BJ (cell line): Measurements from ENCODE around the gene POM121. TPM values are rescaled to one million over a fixed set of nuclear protein-coding genes. Genes with fewer than 3 reads are reported as not detected.
"Not testable (repeated sequence)": the region's sequence is repeated elsewhere in the genome, so short reads cannot be mapped to it uniquely, and the experiment has no call there.

Source experiments
- CTCF ChIA-PET: fragments of 350-600 bp; formaldehyde crosslinking; extraction: SDS; loops from one replicate; lab custom pipeline; 2021; ENCODE audit warnings: antibody characterized with exemption, inconsistent platforms; lab: Yijun Ruan, JAX
- POLR2A ChIA-PET: fragments of 300-600 bp; sonication (Branson Sonifier 250); formaldehyde crosslinking; extraction: SDS; loops from one replicate; lab custom pipeline; 2021; ENCODE audit warnings: antibody characterized with exemption; lab: Charles Lee
- DNase-seq: peaks from one replicate; pipeline ENCODE4 v3.0.0-alpha.2; 2011; ENCODE audit warnings: low read depth
- H3K27me3 ChIP-seq: 2 replicates; pipeline ENCODE4 v1.6.0; 2011; ENCODE audit warnings: low read length; ENCODE audit not compliant: control insufficient read depth, insufficient read depth
- H3K36me3 ChIP-seq: 2 replicates; pipeline ENCODE4 v1.5.1; 2011; ENCODE audit warnings: low read length; ENCODE audit not compliant: control insufficient read depth, insufficient read depth
- H3K4me3 ChIP-seq: 2 replicates; pipeline ENCODE4 v1.5.1; 2011; ENCODE audit warnings: low read depth, mild to moderate bottlenecking, control low read depth, low read length
- CTCF ChIP-seq: IDR thresholded peaks from 2 replicates; pipeline ENCODE4 v1.5.1; 2011; ENCODE audit warnings: low read depth, mild to moderate bottlenecking, control low read depth, inconsistent platforms, low read length, moderate library complexity; ENCODE audit not compliant: insufficient read depth
- polyA plus RNA-seq: library from polyadenylated mRNA; depleted of rRNA; stranded (reverse); fragments of >200 nt; gene quantifications from 2 replicates; pipeline ENCODE4 v1.2.3, GENCODE V29; 2011

The POM121 gene
- polyA plus RNA-seq, 1 experiment, result 3.9 TPM

- H3K27me3 ChIP-seq, DNase-seq, H3K4me3 ChIP-seq, POLR2A ChIA-PET, H3K36me3 ChIP-seq: not testable (repeated sequence)
- CTCF ChIA-PET, result interaction anchor here (0.6 to 4.2 kb wide), 11 partner anchors 9 to 97 kb away, joined by 3 to 19 read pairs (median 4); partner anchors contain the start of gene TYW1B
- peak; percentile 67 for TF ChIP-seq CTCF
Measured at GRCh38 chr7:72914756-72915525, 10.0 kb upstream of the POM121 start.

GRCh38 chr7:72919256-72919775 is 5.6 kb upstream of the POM121 start:
- POLR2A ChIA-PET, result no interaction called here

GRCh38 chr7:72924386-72924732 is 536 bp upstream of the POM121 start:
- Histone ChIP-seq H3K27me3 (no peaks in the 10 kb centered on the region), H3K36me3 (peaks cover 5% of the 10 kb centered on the region), H3K4me3 (peak overlapping the region; percentile 88)
- ChIA-PET POLR2A (no interaction called here), CTCF (no interaction called here)
- no peak for TF ChIP-seq CTCF
- no peak for DNase-seq

More at GRCh38 chr7:72919256-72919775, 5.6 kb upstream of the POM121 start:
- Histone ChIP-seq H3K4me3 (no peak overlapping the region), H3K36me3 (peaks cover 3% of the 10 kb centered on the region; the same call in 1 of the 2 replicates), H3K27me3 (no peaks in the 10 kb centered on the region)
- TF ChIP-seq CTCF, result no peak
- no peak for DNase-seq
- CTCF ChIA-PET, result interaction anchor here (0.7 kb wide), 1 partner anchor 106 kb away, joined by 3 read pairs; no protein-coding TSS in a partner anchor

- CTCF ChIA-PET, result no interaction called here
- TF ChIP-seq CTCF, result no peak
- peak overlapping the region; percentile 88 for H3K4me3 ChIP-seq
- H3K36me3 ChIP-seq, result peaks cover 12% of the 10 kb centered on the region
- H3K27me3 ChIP-seq, result no peaks in the 10 kb centered on the region
- POLR2A ChIA-PET, result no interaction called here
- no peak for DNase-seq
Measured at GRCh38 chr7:72925546-72926120, 738 bp downstream of the POM121 start.

GRCh38 chr7:72927791-72928190 is 2.9 kb downstream of the POM121 start:
- DNase-seq, POLR2A ChIA-PET, H3K4me3 ChIP-seq, H3K27me3 ChIP-seq: not testable (repeated sequence)
- CTCF ChIA-PET, result interaction anchor here (0.7 to 1.7 kb wide), 2 partner anchors 12 to 13 kb away, joined by 4 read pairs; no protein-coding TSS in a partner anchor
- H3K36me3 ChIP-seq, result peaks cover 13% of the 10 kb centered on the region
